Pancreas (tissue), 10 donors: ENCODE measurements around the gene ELP4. TPM values are rescaled to one million over a fixed set of nuclear protein-coding genes. Genes with fewer than 3 reads are reported as not detected.

Experiments used
- ATAC-seq, 4 donors: fragments of 200-7000 bp; cut with Tn5 transposase; one replicate each; pipeline versions ENCODE4 v1.8.0 to v1.9.1; 2020; ENCODE audit warnings: mild to moderate bottlenecking in 4 of 4, moderate library complexity in 4 of 4
- DNase-seq, 6 donors: peaks; one replicate each; pipeline ENCODE4 v3.0.0-alpha.2; 2020
- FAIRE-seq: peaks from 2 replicates; lab custom pipeline; 2012; peaks lifted over from hg19 to GRCh38; lab: Jason Lieb, UNC
- H3K27ac ChIP-seq, 4 donors: fragments of 200-600 bp; sonication (generic); 1 replicate in 3 of 4; 2 replicates in 1 of 4; pipeline versions ENCODE4 v1.5.0 to v1.8.0; 2020
- H3K27me3 ChIP-seq, 4 donors: fragments of 200-600 bp; one replicate each; pipeline ENCODE4 v1.8.0; 2021
- H3K36me3 ChIP-seq, 3 donors: fragments of 200-600 bp; sonication (generic) in 1 of 3; one replicate each; pipeline versions ENCODE4 v1.5.0 to v1.8.0; 2020 to 2021
- H3K4me1 ChIP-seq, 3 donors: fragments of 200-600 bp; one replicate each; pipeline ENCODE4 v1.8.0; 2021
- H3K4me3 ChIP-seq, 4 donors: fragments of 200-600 bp; sonication (generic) in 2 of 4; one replicate each; pipeline versions ENCODE4 v1.5.0 to v1.8.0; 2020 to 2021
- H3K9me3 ChIP-seq, 4 donors: fragments of 200-600 bp; one replicate each; pipeline ENCODE4 v1.8.0; 2021
- CTCF ChIP-seq, 4 donors: fragments of 200-600 bp; sonication (generic) in 3 of 4; IDR thresholded peaks; one replicate each; pipeline versions ENCODE4 v1.5.0 to v1.8.0; 2021; ENCODE audit warnings: antibody characterized with exemption in 4 of 4
- WGBS, 2 donors: extraction: QIAGEN DNeasy Blood & Tissue Kit; methylation state at CpG; one replicate each; pipeline ENCODE4 v1.1.7; 2013; 5-methylcytosine and 5-hydroxymethylcytosine counted together
- intact Hi-C, 3 donors: fragments of 100-400 bp; cut with DNase I; formaldehyde crosslinking; loops; one replicate each; pipeline versions ENCODE4 v1.11.1 to v1.14.2; 2022
- polyA plus RNA-seq, 2 donors: library from polyadenylated mRNA; stranded (reverse); fragments of 200-250 nt; gene quantifications; one replicate each; pipeline ENCODE4 v1.2.3, GENCODE V29; 2013
- total RNA-seq, 6 donors: library from RNA; stranded (reverse); fragmentation: NEBNext Ultra II Directional in 4 of 6; extraction: Animal tissue kit (Norgen Biotek cat#: 25700) in 4 of 6; gene quantifications; one replicate each; pipeline versions ENCODE4 v1.2.1 to v1.2.4, GENCODE V29; 2021 to 2023
- donor health status: healthy with polysubstance abuse.
- donor health status: DM: no; HTN: no; CAD: no; lungs with moderate emphysema.
- donor health status: DM: no; HTN: no; CAD: no.
- donor health status: control.
- donor health status: control.
- donor health status: Bipolar disorder and iron deficiency.
- donor health status: DM: yes; HTN: yes; CAD: no.
- donor health status: DM: no; HTN: no; CAD: no.
- donor health status: DM: no; HTN: no; CAD: no.
- donor health status: DM: yes; HTN: yes; CAD: no.

The ELP4 gene
- total and polyA plus RNA-seq, 8 donors = 8.7 to 13.2 (median 9.9) TPM

GRCh38 chr11:31531293-31531692 lies 21.7 kb downstream of the ELP4 start:
- H3K27ac ChIP-seq = no peak overlapping the region

GRCh38 chr11:31535479-31535878 lies 25.9 kb downstream of the ELP4 start:
- Histone ChIP-seq H3K36me3 (no peaks in the 10 kb centered on the region), H3K27me3 (no peaks in the 10 kb centered on the region), H3K27ac (no peak overlapping the region), H3K9me3 (no peaks in the 10 kb centered on the region), H3K4me3 (no peak overlapping the region), H3K4me1 (peaks cover 0 to 4% (median 0%) of the 10 kb centered on the region in 3 donors)
- FAIRE-seq = no peak
- intact Hi-C loops = no loop called here
- DNase-seq = no peak
- 90 to 92% methylated on average over 4 of the region's 4 CpGs for WGBS, 2 donors
- TF ChIP-seq CTCF (IDR thresholded peaks at IDR 0.05) = no peak
- no peak for ATAC-seq

More at GRCh38 chr11:31531293-31531692, 21.7 kb downstream of the ELP4 start:
- 97% methylated on average over 1 of the region's 1 CpG for WGBS, 2 donors
- Histone ChIP-seq H3K4me1 (peaks cover 0 to 4% (median 0%) of the 10 kb centered on the region in 3 donors), H3K36me3 (no peaks in the 10 kb centered on the region), H3K27me3 (no peaks in the 10 kb centered on the region), H3K9me3 (no peaks in the 10 kb centered on the region), H3K4me3 (no peak overlapping the region)
- FAIRE-seq (no peak), DNase-seq (no peak), ATAC-seq (no peak)
- intact Hi-C loops = no loop called here
- TF ChIP-seq CTCF (IDR thresholded peaks at IDR 0.05) = no peak

GRCh38 chr11:31542862-31543261 lies 33.3 kb downstream of the ELP4 start:
- Histone ChIP-seq H3K4me1 (no peaks in the 10 kb centered on the region), H3K9me3 (no peaks in the 10 kb centered on the region), H3K36me3 (no peaks in the 10 kb centered on the region), H3K27me3 (no peaks in the 10 kb centered on the region), H3K27ac (no peak overlapping the region), H3K4me3 (no peak overlapping the region)
- TF ChIP-seq CTCF (IDR thresholded peaks at IDR 0.05) = no peak
- ATAC-seq = no peak
- intact Hi-C loops = no loop called here
- DNase-seq = no peak
- no peak for FAIRE-seq

- FAIRE-seq (no peak), ATAC-seq (no peak), DNase-seq (no peak)
- H3K27ac ChIP-seq = no peak overlapping the region
- peaks cover 0 to 12% (median 11%) of the 10 kb centered on the region in 3 donors for H3K4me1 ChIP-seq
- TF ChIP-seq CTCF (IDR thresholded peaks at IDR 0.05) = no peak
- no peaks in the 10 kb centered on the region for H3K9me3 ChIP-seq
- H3K4me3 ChIP-seq = no peak overlapping the region
- no peaks in the 10 kb centered on the region for H3K27me3 ChIP-seq
- no peaks in the 10 kb centered on the region for H3K36me3 ChIP-seq
- intact Hi-C loops = no loop called here
- 92 to 100% methylated on average over 1 of the region's 1 CpG for WGBS, 2 donors
Observed at GRCh38 chr11:31555938-31556337, 46.4 kb downstream of the ELP4 start.

- no peak for ATAC-seq
- no peak overlapping the region for H3K4me3 ChIP-seq
- intact Hi-C loops = no loop called here
- TF ChIP-seq CTCF (IDR thresholded peaks at IDR 0.05) = no peak
- no peak overlapping the region for H3K27ac ChIP-seq
- H3K27me3 ChIP-seq = no peaks in the 10 kb centered on the region
- no peaks in the 10 kb centered on the region for H3K9me3 ChIP-seq
- DNase-seq = no peak
- no peaks in the 10 kb centered on the region for H3K36me3 ChIP-seq
- peaks cover 0 to 12% (median 11%) of the 10 kb centered on the region in 3 donors for H3K4me1 ChIP-seq
- no peak for FAIRE-seq
- 32 to 39% methylated on average over 2 of the region's 2 CpGs for WGBS, 2 donors
Observed at GRCh38 chr11:31558001-31558400, 48.4 kb downstream of the ELP4 start.
